Sigmoid colon (tissue), 7 donors: ENCODE measurements around the gene NCR2. TPM values are rescaled to one million over a fixed set of nuclear protein-coding genes. Genes with fewer than 3 reads are reported as not detected.

Experiments used
- DNase-seq: peaks from one replicate; pipeline ENCODE4 v3.0.0-alpha.2; 2019
- H3K27ac ChIP-seq, 4 donors: fragments of 200-600 bp; sonication (generic); one replicate each; pipeline ENCODE4 v1.5.1; 2016 to 2019; ENCODE audit warnings: mild to moderate bottlenecking in 1 of 4
- H3K27me3 ChIP-seq, 3 donors: fragments of 200-600 bp; sonication (generic); one replicate each; pipeline ENCODE4 v1.5.1; 2019; ENCODE audit warnings: mild to moderate bottlenecking in 1 of 3
- H3K36me3 ChIP-seq, 4 donors: fragments of 200-600 bp; sonication (generic); one replicate each; pipeline ENCODE4 v1.5.1; 2016 to 2019
- H3K4me1 ChIP-seq, 4 donors: fragments of 200-600 bp; sonication (generic); one replicate each; pipeline ENCODE4 v1.5.1; 2017 to 2019
- H3K4me3 ChIP-seq, 4 donors: fragments of 200-600 bp; sonication (generic); one replicate each; pipeline ENCODE4 v1.5.1; 2017 to 2019; ENCODE audit warnings: mild to moderate bottlenecking in 2 of 4, moderate library complexity in 1 of 4
- H3K9me3 ChIP-seq, 4 donors: fragments of 200-600 bp in 3 of 4; sonication (generic) in 3 of 4; one replicate each; pipeline versions ENCODE4 v1.5.1 to v1.6.1; 2013 to 2019
- EP300 ChIP-seq, 4 donors: sonication (generic); formaldehyde crosslinking; IDR thresholded peaks; one replicate each; pipeline ENCODE4 v1.6.1; 2017; ENCODE audit warnings: antibody characterized with exemption in 4 of 4
- POLR2A ChIP-seq, 2 donors: fragments of 450-650 bp; IDR thresholded peaks; one replicate each; pipeline ENCODE4 v1.6.1; 2016; ENCODE audit warnings: antibody characterized with exemption in 2 of 2, mild to moderate bottlenecking in 2 of 2, moderate library complexity in 2 of 2
- POLR2AphosphoS5 ChIP-seq, 4 donors: sonication (generic); formaldehyde crosslinking; IDR thresholded peaks; one replicate each; pipeline ENCODE4 v1.6.1; 2017; ENCODE audit warnings: antibody characterized with exemption in 4 of 4
- WGBS, 2 donors: extraction: QIAGEN DNeasy Blood & Tissue Kit; methylation state at CpG; one replicate each; pipeline ENCODE4 v1.1.7; 2013; 5-methylcytosine and 5-hydroxymethylcytosine counted together
- intact Hi-C: fragments of 100-400 bp; cut with DNase I; formaldehyde crosslinking; loops from one replicate; pipeline ENCODE4 v1.15.1; 2023
- polyA plus RNA-seq, 3 donors: library from polyadenylated mRNA; stranded (reverse); fragments of 200-250 nt; gene quantifications; one replicate each; pipeline ENCODE4 v1.2.3, GENCODE V29; 2013
- total RNA-seq, 4 donors: library from RNA; depleted of rRNA; stranded (reverse); fragments of >200 nt; gene quantifications; one replicate each; pipeline ENCODE4 v1.1.0, GENCODE V29; 2016
- TF ChIP-seq, protein P1 (sequence below), 4 experiments: fragments of 450-650 bp in 3 of 4; fragments of 200-600 bp in 1 of 4; IDR thresholded peaks; one replicate each; pipeline ENCODE4 v1.5.1; 2016 to 2019; ENCODE audit warnings: antibody characterized with exemption in 4 of 4, mild to moderate bottlenecking in 3 of 4, moderate library complexity in 2 of 4
- donor health status: healthy with polysubstance abuse.
- donor health status: Bipolar disorder and iron deficiency.
- donor health status: healthy.

The NCR2 gene
- total and polyA plus RNA-seq, 7 donors: 0.20 TPM; not detected in 6

- no peak overlapping the region for H3K4me3 ChIP-seq
- H3K27me3 ChIP-seq: peaks cover 25 to 59% (median 41%) of the 10 kb centered on the region in 3 donors
- intact Hi-C loops: no loop called here
- no peak for TF ChIP-seq POLR2A (IDR thresholded peaks at IDR 0.05)
- TF ChIP-seq EP300 (IDR thresholded peaks at IDR 0.05): no peak
- no peak for TF ChIP-seq POLR2AphosphoS5 (IDR thresholded peaks at IDR 0.05)
- WGBS, 2 donors: 12 to 16% methylated on average over 30 of the region's 30 CpGs
- peaks cover 0 to 35% (median 33%) of the 10 kb centered on the region in 4 donors for H3K4me1 ChIP-seq
- H3K27ac ChIP-seq: no peak overlapping the region
- no peak for DNase-seq
- no peaks in the 10 kb centered on the region for H3K9me3 ChIP-seq
- H3K36me3 ChIP-seq: no peaks in the 10 kb centered on the region
These were observed 40.3 kb downstream of the NCR2 start for GRCh38 chr6:41375598-41376151.

DNA sequence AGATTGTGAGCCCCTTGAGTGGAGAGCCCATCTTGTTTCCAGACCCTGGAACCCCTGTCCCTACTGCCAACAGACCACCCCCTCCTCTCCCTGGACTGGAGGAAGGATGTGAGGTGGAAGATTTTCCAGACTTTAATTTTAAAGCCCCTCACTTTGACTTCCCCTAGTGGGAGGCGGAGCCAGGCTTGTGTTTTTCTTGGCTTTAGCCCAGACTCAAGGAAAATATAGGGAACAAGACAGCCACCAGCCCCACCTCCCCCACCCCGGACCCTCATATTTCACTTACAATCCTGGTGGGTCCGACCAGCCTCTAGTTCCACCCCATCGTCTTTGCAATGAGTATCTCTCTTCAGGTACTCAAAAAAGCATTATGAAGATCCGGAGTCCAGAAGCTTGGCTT is 40.8 kb downstream of the NCR2 start:
- no peaks in the 10 kb centered on the region for H3K9me3 ChIP-seq
- no peak overlapping the region for H3K4me3 ChIP-seq
- H3K4me1 ChIP-seq: peaks cover 0 to 33% (median 32%) of the 10 kb centered on the region in 4 donors
- H3K27ac ChIP-seq: no peak overlapping the region
- H3K36me3 ChIP-seq: no peaks in the 10 kb centered on the region
- peaks cover 25 to 59% (median 41%) of the 10 kb centered on the region in 3 donors for H3K27me3 ChIP-seq
- no peak for DNase-seq
- intact Hi-C loops: no loop called here
- WGBS, 2 donors: 57 to 58% methylated on average over 5 of the region's 5 CpGs
- TF ChIP-seq POLR2AphosphoS5 (IDR thresholded peaks at IDR 0.05) (no peak), EP300 (IDR thresholded peaks at IDR 0.05) (no peak), POLR2A (IDR thresholded peaks at IDR 0.05) (no peak)
- TF ChIP-seq, protein P1, sequence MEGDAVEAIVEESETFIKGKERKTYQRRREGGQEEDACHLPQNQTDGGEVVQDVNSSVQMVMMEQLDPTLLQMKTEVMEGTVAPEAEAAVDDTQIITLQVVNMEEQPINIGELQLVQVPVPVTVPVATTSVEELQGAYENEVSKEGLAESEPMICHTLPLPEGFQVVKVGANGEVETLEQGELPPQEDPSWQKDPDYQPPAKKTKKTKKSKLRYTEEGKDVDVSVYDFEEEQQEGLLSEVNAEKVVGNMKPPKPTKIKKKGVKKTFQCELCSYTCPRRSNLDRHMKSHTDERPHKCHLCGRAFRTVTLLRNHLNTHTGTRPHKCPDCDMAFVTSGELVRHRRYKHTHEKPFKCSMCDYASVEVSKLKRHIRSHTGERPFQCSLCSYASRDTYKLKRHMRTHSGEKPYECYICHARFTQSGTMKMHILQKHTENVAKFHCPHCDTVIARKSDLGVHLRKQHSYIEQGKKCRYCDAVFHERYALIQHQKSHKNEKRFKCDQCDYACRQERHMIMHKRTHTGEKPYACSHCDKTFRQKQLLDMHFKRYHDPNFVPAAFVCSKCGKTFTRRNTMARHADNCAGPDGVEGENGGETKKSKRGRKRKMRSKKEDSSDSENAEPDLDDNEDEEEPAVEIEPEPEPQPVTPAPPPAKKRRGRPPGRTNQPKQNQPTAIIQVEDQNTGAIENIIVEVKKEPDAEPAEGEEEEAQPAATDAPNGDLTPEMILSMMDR (IDR thresholded peaks at IDR 0.05): no peak

DNA sequence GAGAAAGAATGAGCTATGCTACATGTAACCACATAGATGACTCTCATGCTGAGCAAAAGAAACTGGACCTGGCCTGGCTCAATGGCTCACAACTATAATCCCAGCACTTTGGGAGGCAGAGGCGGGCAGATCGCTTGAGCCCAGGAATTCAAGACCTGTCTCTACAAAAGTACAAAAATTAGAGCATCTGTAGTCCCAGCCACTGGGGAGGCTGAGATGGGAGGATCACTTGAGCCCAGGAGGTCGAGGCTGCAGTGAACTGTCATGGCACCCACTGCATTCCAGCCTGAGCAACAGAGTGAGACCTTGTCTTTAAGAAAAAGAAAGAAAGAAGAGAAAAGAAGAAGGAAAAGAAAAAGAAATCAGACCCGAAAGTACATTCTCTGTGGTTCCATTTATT is 41.7 kb downstream of the NCR2 start:
- 84 to 87% methylated on average over 4 of the region's 4 CpGs for WGBS, 2 donors
- peaks cover 25 to 59% (median 41%) of the 10 kb centered on the region in 3 donors for H3K27me3 ChIP-seq

GRCh38 chr6:41379306-41379705 is 43.9 kb downstream of the NCR2 start:
- Histone ChIP-seq H3K27me3 (peaks cover 4 to 37% (median 20%) of the 10 kb centered on the region in 3 donors), H3K4me3 (no peak overlapping the region), H3K4me1 (peaks cover 0 to 2% (median 1%) of the 10 kb centered on the region in 4 donors), H3K9me3 (no peaks in the 10 kb centered on the region), H3K27ac (no peak overlapping the region), H3K36me3 (no peaks in the 10 kb centered on the region)
- intact Hi-C loops: no loop called here
- no peak for DNase-seq
- TF ChIP-seq EP300 (IDR thresholded peaks at IDR 0.05) (no peak), POLR2AphosphoS5 (IDR thresholded peaks at IDR 0.05) (no peak), POLR2A (IDR thresholded peaks at IDR 0.05) (no peak)
- TF ChIP-seq, protein P1 (IDR thresholded peaks at IDR 0.05): no peak

More for the DNA sequence above, 41.7 kb downstream of the NCR2 start:
- no peak overlapping the region for H3K27ac ChIP-seq
- no peak overlapping the region for H3K4me3 ChIP-seq
- intact Hi-C loops: no loop called here
- DNase-seq: no peak
- no peaks in the 10 kb centered on the region for H3K36me3 ChIP-seq
- no peaks in the 10 kb centered on the region for H3K9me3 ChIP-seq
- TF ChIP-seq, protein P1 (IDR thresholded peaks at IDR 0.05): no peak
- TF ChIP-seq POLR2AphosphoS5 (IDR thresholded peaks at IDR 0.05) (no peak), POLR2A (IDR thresholded peaks at IDR 0.05) (no peak), EP300 (IDR thresholded peaks at IDR 0.05) (no peak)
- H3K4me1 ChIP-seq: peaks cover 0 to 24% (median 23%) of the 10 kb centered on the region in 4 donors

DNA sequence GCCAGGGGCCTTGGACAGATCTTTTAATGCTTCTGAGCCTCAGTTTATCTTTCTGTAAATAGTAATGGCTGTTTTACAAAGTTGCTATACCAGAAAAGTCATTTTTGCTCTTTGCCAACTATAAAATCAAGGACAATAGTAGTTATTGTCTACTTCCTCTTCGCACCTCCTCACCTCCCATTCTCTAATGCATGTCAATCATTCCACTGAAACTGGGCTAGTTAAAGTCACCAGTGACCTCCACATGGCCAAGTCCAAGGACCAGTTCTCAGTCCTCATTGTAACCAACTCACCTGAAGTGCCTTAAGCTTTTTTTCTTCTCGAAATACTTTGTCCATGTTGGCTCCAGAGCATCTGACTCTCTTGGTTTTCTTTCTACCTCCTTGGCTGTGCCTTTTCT is 51.2 kb downstream of the NCR2 start:
- TF ChIP-seq, protein P1 (IDR thresholded peaks at IDR 0.05): no peak
- TF ChIP-seq POLR2AphosphoS5 (IDR thresholded peaks at IDR 0.05): no peak
- no peak for TF ChIP-seq EP300 (IDR thresholded peaks at IDR 0.05)
- TF ChIP-seq POLR2A (IDR thresholded peaks at IDR 0.05): no peak
- intact Hi-C loops: no loop called here
- Histone ChIP-seq H3K27me3 (peaks cover 0 to 4% (median 0%) of the 10 kb centered on the region in 3 donors), H3K4me3 (no peak overlapping the region), H3K27ac (no peak overlapping the region), H3K4me1 (no peaks in the 10 kb centered on the region), H3K9me3 (no peaks in the 10 kb centered on the region), H3K36me3 (no peaks in the 10 kb centered on the region)
- WGBS, 2 donors: 52 to 76% methylated on average over 2 of the region's 2 CpGs
- no peak for DNase-seq
